Activated T-cell treated with anti-CD3 and anti-CD28 coated beads for 48 hours (primary cell): ENCODE results near the gene IRGC.

Experiments
- DNase-seq: peaks from one replicate; pipeline ENCODE4 v3.0.0-alpha.2; 2020; ENCODE audit warnings: low read depth

Gene IRGC

GRCh38 chr19:43724896-43725295 is 9.0 kb downstream of the IRGC start:
- no peak for DNase-seq

GRCh38 chr19:43725468-43725867 is 9.6 kb downstream of the IRGC start:
- no peak for DNase-seq

- no peak for DNase-seq
These were observed 11.1 kb downstream of the IRGC start for GRCh38 chr19:43726736-43727592.

- DNase-seq, result no peak
These were observed 11.6 kb downstream of the IRGC start for GRCh38 chr19:43727593-43727853.

DNA sequence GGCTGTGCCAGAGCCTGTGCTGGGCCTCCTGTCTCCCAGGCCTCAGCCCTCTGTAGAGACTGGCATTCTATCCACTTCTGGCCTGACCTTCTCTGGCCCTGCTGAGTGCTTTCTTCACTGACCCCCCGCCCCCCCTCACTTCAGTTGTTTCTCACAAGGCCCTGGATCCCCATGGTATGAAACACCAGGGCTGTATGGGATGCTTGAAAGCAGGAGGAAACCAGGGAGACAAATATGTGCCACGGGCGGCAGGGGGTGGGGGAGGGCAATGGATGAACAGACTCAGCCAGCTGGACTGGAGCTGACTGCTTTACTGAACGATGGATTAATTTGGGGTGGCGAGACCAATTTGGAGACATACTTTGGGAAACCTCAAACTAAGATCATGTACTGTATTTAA is 14.0 kb downstream of the IRGC start:
- no peak for DNase-seq

GRCh38 chr19:43731346-43731745 is 15.5 kb downstream of the IRGC start:
- DNase-seq, result no peak

DNA sequence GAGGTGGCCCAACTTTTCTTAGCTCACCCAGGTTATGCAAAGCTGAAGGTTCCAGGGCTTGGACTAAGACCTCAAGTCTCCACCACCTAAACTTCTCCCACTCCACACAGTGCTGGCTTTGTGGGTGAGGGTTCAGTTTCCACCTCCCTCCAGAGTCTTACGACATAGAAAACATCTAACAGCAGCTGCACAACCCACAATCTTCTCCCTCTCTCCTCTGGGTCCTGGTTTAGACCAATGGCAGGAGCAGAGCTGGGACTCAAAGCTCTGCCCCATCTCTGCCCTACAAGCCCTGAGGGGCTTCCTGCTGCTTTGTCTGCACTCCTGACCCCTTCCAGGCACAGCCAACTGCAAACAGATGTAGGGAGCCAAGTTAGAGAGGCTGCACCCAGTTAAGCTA is 16.0 kb downstream of the IRGC start:
- no peak for DNase-seq

GRCh38 chr19:43735013-43735412 is 19.1 kb downstream of the IRGC start:
- DNase-seq, result no peak

DNA sequence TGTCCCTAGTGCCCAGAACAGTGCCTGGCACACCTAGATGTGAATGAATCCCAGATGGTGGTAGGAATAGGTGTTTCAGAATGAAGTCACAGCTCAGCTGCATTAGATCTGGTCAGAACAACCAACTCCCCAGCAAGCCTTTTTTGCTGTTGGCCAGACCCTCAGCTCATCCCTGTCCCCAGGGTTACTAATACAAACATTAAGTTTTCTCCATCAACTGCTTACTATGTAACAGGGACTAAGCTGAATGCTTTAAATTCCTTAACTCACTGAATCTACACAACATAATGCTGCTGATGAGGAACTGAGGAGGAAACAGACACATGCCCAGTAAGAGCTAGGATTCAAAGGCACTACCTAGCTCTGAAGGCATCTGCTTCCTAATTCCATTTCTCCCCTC is 20.1 kb downstream of the IRGC start:
- DNase-seq, result no peak

GRCh38 chr19:43738780-43739211 is 22.9 kb downstream of the IRGC start:
- DNase-seq, result no peak

DNA sequence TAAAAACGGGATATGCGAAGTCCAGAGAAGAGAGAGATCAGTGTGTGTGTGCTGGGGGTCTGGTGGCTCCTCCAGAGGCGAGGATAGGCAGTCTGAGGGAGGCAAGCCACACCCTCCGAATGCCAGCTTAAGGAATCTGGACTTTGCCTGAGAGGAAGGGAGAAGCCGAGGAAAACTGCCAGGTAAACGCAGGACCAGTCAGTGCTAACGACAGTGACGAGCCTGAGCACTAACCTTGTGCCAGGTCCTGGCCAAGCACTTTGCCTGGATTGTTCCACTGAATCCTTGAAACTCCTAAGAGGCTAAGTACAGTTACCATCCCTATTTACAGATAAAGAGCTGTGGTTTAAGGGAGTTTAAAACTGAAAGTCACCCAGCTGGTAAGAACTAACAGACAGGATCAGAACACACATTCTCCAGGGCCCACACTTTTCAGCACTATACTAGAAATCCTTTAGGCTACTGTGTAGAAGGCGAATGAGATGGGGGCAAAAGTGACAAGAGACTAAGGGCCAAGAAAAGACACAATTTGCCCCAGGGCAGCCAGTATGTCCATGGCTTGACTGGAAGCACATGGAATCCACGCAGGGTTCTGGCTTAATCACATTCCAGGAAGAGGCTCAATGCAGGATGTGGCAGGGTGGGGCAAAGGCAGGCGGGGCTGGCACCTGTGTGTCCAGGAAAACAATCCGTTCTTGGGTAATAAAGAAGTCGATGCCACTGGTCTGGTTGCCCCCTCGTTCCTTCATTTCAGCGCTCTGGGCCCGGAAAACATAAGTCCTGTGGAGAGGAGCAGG is 23.8 kb downstream of the IRGC start:
- DNase-seq, result no peak

DNA sequence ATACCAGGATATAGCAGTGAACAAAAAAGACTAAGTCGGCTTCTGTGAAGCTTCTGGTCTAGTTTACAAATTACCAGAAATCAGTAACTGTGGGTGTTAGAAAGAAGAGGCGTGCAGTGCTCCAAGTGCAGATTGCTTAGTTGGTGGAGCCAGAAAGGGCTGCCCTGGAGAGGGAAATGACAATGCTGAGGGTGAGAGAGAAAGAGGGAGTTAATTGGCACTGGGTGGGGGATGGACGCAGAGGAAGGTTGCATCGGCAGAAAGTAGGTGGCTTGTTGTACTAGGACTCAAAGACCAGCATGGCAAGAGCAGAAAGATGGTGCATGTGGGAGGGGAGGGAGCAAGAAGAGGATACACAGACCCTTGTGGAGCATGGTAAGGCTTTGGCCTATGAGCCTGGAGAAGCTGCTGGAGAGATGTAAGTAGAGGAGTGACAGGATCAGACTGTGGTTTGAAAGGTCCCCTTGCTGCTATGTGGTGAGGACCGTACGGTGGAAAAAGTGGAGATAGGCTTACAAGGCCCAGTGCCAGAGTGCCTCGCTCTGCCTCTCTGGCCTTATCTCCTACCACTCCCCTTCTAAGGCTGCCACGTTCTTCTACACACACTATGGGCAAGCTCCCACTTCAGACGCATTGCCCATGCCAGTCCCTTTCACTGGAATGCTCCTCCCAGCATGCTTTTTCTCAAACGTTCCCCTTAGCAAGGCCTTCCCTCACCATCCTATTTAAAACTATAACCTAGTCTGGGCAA is 25.4 kb downstream of the IRGC start:
- DNase-seq, result no peak

DNA sequence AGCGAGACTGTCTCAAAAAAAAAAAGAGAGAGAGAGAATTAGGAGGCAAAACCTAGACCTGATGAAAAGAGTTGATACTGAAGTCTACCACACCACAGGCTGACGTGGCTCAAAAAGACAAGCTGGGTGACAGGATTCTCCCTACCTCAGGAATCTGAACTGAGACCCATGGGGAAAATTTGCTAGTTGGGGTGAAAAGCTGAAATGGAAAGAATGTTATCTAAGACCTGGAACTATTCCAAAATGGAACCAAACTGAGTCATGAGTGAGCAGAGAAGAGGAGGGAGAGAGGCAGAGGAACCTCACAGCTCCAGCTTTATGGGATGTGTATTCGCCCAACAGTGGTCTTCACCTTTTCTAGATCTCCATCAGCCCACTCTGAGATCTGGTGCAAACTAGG is 27.2 kb downstream of the IRGC start:
- DNase-seq, result no peak

- no peak for DNase-seq
These were observed 31.8 kb downstream of the IRGC start for GRCh38 chr19:43747557-43748204.

- no peak for DNase-seq
These were observed 32.3 kb downstream of the IRGC start for GRCh38 chr19:43748205-43748594.

GRCh38 chr19:43748685-43749084 is 32.8 kb downstream of the IRGC start:
- DNase-seq, result no peak

DNA sequence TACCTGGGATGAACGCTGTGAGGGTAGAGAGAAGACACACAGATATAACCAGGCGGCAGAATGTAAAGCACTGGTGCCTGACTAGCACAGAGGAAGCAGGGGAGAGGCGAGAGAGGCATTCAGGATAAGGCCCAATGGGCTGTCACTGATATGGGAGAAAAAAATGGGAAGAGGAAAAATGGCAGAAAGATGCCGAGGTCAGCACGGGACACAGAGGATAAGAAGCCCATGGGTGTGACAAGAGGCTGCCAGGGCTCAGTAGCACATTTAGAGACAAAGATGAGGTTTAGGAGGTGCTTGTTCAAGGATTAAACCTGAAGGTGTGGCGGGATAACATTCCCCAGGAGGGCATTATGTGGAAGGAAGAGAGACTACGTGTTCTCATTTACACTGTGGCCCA is 33.3 kb downstream of the IRGC start:
- no peak for DNase-seq

- no peak for DNase-seq
These were observed 34.0 kb downstream of the IRGC start for GRCh38 chr19:43749898-43750297.

DNA sequence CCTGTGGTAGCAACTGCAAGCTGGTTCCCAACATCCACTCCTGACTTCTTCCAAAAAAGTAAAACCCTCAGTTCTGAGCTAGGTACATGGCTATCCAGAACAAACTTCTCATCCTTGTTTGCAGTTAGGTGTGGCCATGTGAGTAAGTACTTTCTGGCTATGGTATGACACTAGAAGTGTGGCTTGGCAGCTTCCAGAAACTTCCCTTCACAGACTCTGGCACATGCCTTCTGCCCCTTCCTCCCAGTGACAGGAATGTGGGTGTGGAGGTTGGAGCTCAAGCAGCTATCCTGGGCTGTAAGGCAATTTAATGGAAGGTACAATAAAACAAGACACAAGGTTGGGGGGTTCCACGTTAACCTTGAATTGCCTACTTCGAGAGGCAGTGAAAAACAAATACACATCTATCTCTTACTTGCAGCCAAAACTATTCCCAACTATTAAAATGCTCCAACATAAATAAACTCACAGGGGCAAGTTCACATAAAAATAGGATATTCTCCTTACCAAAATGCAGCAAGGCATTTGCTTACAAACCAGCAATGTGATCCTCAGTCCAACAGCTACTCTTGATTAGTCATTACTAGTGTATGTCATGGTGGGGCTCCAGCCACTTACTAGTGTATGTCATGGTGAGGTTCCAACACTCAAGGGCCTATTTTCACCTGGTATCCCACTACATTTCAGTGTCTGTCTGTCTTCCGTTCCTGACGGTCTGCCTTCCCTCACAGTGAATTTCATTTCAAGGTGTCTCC is 35.8 kb downstream of the IRGC start:
- no peak for DNase-seq

- DNase-seq, result no peak
These were observed 36.5 kb downstream of the IRGC start for GRCh38 chr19:43752287-43752875.

- no peak for DNase-seq
These were observed 38.3 kb downstream of the IRGC start for GRCh38 chr19:43754253-43754502.
